ENCODE data around the gene PIP5K1A.

DNA sequence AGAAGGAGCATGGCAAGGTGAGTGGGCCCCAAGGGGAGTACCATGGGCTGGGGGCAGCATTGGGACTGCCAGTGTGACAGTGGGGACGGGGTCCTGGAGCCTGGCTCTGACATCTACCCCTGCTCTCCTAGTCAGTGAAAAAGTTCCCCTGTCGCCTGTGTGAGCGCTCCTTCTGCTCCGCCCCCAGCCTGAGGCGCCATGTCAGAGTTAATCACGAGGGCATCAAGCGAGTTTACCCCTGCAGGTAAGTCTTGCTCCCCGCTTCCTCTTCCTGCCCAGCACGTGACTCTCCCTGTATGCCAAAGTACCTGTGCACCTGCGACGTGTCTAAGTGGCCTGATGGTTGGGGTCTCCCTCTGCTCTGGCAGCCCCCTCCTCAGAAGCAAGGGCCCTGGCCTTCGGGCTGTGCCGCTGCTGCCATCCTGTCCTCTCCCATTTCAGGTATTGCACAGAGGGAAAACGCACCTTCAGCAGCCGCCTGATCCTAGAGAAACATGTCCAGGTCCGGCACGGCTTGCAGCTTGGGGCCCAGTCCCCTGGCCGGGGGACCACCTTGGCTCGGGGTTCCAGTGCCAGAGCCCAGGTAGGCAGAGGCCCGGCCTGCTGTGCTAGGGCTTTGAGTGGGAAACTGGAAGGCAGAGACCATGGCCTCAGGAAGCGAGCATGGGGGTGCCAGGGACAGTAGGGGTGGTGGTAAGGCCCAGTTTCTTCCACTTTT lies 91.8 kb downstream of the PIP5K1A start:
- no peak for TF ChIP-seq EZH2phosphoT487 (IDR thresholded peaks at IDR 0.05; ENCODE audit: insufficient read depth, low read depth)
- no peak for TF ChIP-seq EZH2 (IDR thresholded peaks at IDR 0.05; ENCODE audit: insufficient read depth, poor library complexity, severe bottlenecking)
